Keratinocyte (primary cell): ENCODE data around the gene C1orf87. TPM values are rescaled to one million over a fixed set of nuclear protein-coding genes. Genes with fewer than 3 reads are reported as not detected.

Experiments
- DNase-seq: peaks from one replicate; pipeline ENCODE4 v3.0.0-alpha.2; 2011; ENCODE audit warnings: low read depth, missing footprints, low spot score
- FAIRE-seq: peaks from 2 replicates; lab custom pipeline; 2011; peaks lifted over from hg19 to GRCh38; lab: Jason Lieb, UNC
- H2AFZ ChIP-seq: 2 replicates; pipeline ENCODE4 v1.6.0; 2012; ENCODE audit warnings: low read length, control low read depth, inconsistent platforms; ENCODE audit not compliant: control insufficient read depth
- H3K27ac ChIP-seq: 2 replicates; pipeline ENCODE4 v1.5.1; 2011; ENCODE audit warnings: low read length; ENCODE audit not compliant: control insufficient read depth, insufficient read depth
- H3K27me3 ChIP-seq: 3 replicates; pipeline ENCODE4 v1.6.0; 2011; ENCODE audit warnings: low read length; ENCODE audit not compliant: control insufficient read depth, insufficient read depth; ENCODE audit errors: extremely low read depth
- H3K36me3 ChIP-seq, 2 experiments: 2 replicates in 1 of 2; 3 replicates in 1 of 2; pipeline ENCODE4 v1.5.1; 2011; ENCODE audit warnings: low read length in 2 of 2, mild to moderate bottlenecking in 1 of 2; ENCODE audit not compliant: control insufficient read depth in 2 of 2, insufficient read depth in 2 of 2; ENCODE audit errors: extremely low read depth in 1 of 2
- H3K4me1 ChIP-seq: 3 replicates; pipeline ENCODE4 v1.5.1; 2011; ENCODE audit warnings: low read length; ENCODE audit not compliant: control insufficient read depth, insufficient read depth; ENCODE audit errors: extremely low read depth
- H3K4me2 ChIP-seq: 3 replicates; pipeline ENCODE4 v1.6.0; 2011; ENCODE audit warnings: low read depth, low read length; ENCODE audit not compliant: control insufficient read depth, insufficient read depth; ENCODE audit errors: extremely low read depth
- H3K4me3 ChIP-seq, 3 experiments: fragments of 200-600 bp in 1 of 3; sonication (generic) in 1 of 3; 2 replicates in 2 of 3; 3 replicates in 1 of 3; pipeline ENCODE4 v1.5.1; 2011 to 2016; ENCODE audit warnings: low read length in 3 of 3, mild to moderate bottlenecking in 3 of 3, control low read depth in 2 of 3, inconsistent platforms in 1 of 3, low read depth in 1 of 3, mixed read lengths in 1 of 3, mixed run types in 1 of 3, moderate library complexity in 1 of 3; ENCODE audit not compliant: control insufficient read depth in 2 of 3, insufficient read depth in 2 of 3; ENCODE audit errors: extremely low read depth in 1 of 3
- H3K79me2 ChIP-seq: 2 replicates; pipeline ENCODE4 v1.6.0; 2012; ENCODE audit warnings: low read length; ENCODE audit not compliant: control insufficient read depth, insufficient read depth
- H3K9ac ChIP-seq: 3 replicates; pipeline ENCODE4 v1.6.0; 2011; ENCODE audit warnings: low read length; ENCODE audit not compliant: control insufficient read depth, insufficient read depth; ENCODE audit errors: extremely low read depth
- H3K9me1 ChIP-seq: 3 replicates; pipeline ENCODE4 v1.6.0; 2011; ENCODE audit warnings: low read length; ENCODE audit not compliant: control insufficient read depth, insufficient read depth; ENCODE audit errors: extremely low read depth
- H3K9me3 ChIP-seq: 2 replicates; pipeline ENCODE4 v1.5.1; 2012; ENCODE audit warnings: low read depth, low read length; ENCODE audit not compliant: control insufficient read depth
- H4K20me1 ChIP-seq: 3 replicates; pipeline ENCODE4 v1.6.0; 2011; ENCODE audit warnings: low read length; ENCODE audit not compliant: control insufficient read depth, insufficient read depth; ENCODE audit errors: extremely low read depth
- CTCF ChIP-seq, 3 experiments: IDR thresholded peaks in 1 of 3; conservative IDR thresholded peaks in 1 of 3; optimal IDR thresholded peaks in 1 of 3; 2 replicates in 2 of 3; 3 replicates in 1 of 3; pipeline versions ENCODE3 to v1.5.1; 2011; ENCODE audit warnings: low read length in 3 of 3, mild to moderate bottlenecking in 3 of 3, moderate library complexity in 2 of 3, control low read depth in 1 of 3, inconsistent platforms in 1 of 3; ENCODE audit not compliant: insufficient read depth in 2 of 3; ENCODE audit errors: extremely low read depth in 1 of 3
- EZH2 ChIP-seq: IDR thresholded peaks from one replicate; pipeline ENCODE4 v1.6.1; 2012; ENCODE audit warnings: inconsistent platforms, mild to moderate bottlenecking, low read length, moderate library complexity
- dilution Hi-C: fragments of 300-500 bp; cut with MboI; formaldehyde crosslinking; loops from one replicate; pipeline ENCODE4 v1.7.0; 2020; ENCODE audit warnings: low sequenced_read_pairs; ENCODE audit not compliant: extremely low pct_ligation_motif_present
- polyA plus RNA-seq, 5 experiments: library from polyadenylated mRNA; depleted of rRNA in 3 of 5; stranded (reverse) in 3 of 5; stranded (forward) in 1 of 5; unstranded in 1 of 5; fragments of >200 nt; gene quantifications; 1 replicate in 1 of 5; 2 replicates in 3 of 5; 3 replicates in 1 of 5; pipeline versions ENCODE4 v1.2.1 to v1.2.3, GENCODE V29; 2011 to 2012; ENCODE audit warnings: missing spikeins in 2 of 5, low read depth in 1 of 5, low replicate concordance in 1 of 5

C1orf87 gene
- polyA plus RNA-seq, 1 donor (not counting 4 experiments of a cell fraction or from before 2014, with no cell fraction given): not detected

- Histone ChIP-seq H3K27ac (no peak overlapping the region), H3K9me3 (no peaks in the 10 kb centered on the region), H3K9ac (no peak overlapping the region), H3K4me3 (no peak overlapping the region), H4K20me1 (no peaks in the 10 kb centered on the region), H3K36me3 (no peaks in the 10 kb centered on the region), H3K27me3 (no peaks in the 10 kb centered on the region), H3K4me2 (no peak overlapping the region), H3K79me2 (no peaks in the 10 kb centered on the region), H2AFZ (no peak overlapping the region), H3K4me1 (no peaks in the 10 kb centered on the region), H3K9me1 (no peaks in the 10 kb centered on the region)
- FAIRE-seq (no peak), DNase-seq (no peak)
- dilution Hi-C loops: no loop called here
- no peak for TF ChIP-seq EZH2
- TF ChIP-seq CTCF (optimal IDR thresholded peaks at IDR 0.05 in 1 of 3, IDR thresholded peaks at IDR 0.05 in 1 of 3, conservative IDR thresholded peaks at IDR 0.05 in 1 of 3; ENCODE audit: extremely low read depth in 1 of 3, insufficient read depth in 2 of 3, low read length in 3 of 3): no peak
Observed at GRCh38 chr1:59948990-59949389, 124.6 kb downstream of the C1orf87 start.

- H3K9me1 ChIP-seq: no peaks in the 10 kb centered on the region
- dilution Hi-C loops: no loop called here
- no peak overlapping the region for H2AFZ ChIP-seq
Observed at GRCh38 chr1:59947047-59947938, 126.3 kb downstream of the C1orf87 start.

More at GRCh38 chr1:59947047-59947938, 126.3 kb downstream of the C1orf87 start:
- Histone ChIP-seq H3K4me1 (no peaks in the 10 kb centered on the region), H3K4me2 (no peak overlapping the region), H3K9me3 (no peaks in the 10 kb centered on the region), H3K36me3 (no peaks in the 10 kb centered on the region), H4K20me1 (no peaks in the 10 kb centered on the region), H3K4me3 (no peak overlapping the region), H3K27me3 (no peaks in the 10 kb centered on the region), H3K27ac (no peak overlapping the region), H3K79me2 (no peaks in the 10 kb centered on the region), H3K9ac (no peak overlapping the region)
- no peak for DNase-seq
- peak; percentile 91 for FAIRE-seq
- TF ChIP-seq CTCF (optimal IDR thresholded peaks at IDR 0.05 in 1 of 3, IDR thresholded peaks at IDR 0.05 in 1 of 3, conservative IDR thresholded peaks at IDR 0.05 in 1 of 3; ENCODE audit: extremely low read depth in 1 of 3, insufficient read depth in 2 of 3, low read length in 3 of 3) (peak; percentile 87 to 96 (median 92)), EZH2 (no peak)
